HG02852 (cell line): ENCODE measurements around the gene KCNMB3.
A peak's percentile ranks its signal among the peaks of the same experiment; 100 is the strongest.
"Not testable (repeated sequence)": the region's sequence is repeated elsewhere in the genome, so short reads cannot be mapped to it uniquely, and the experiment has no call there.

ENCODE experiments used
- ATAC-seq: cut with Tn5 transposase; IDR thresholded peaks from one replicate; pipeline ENCODE4 v1.9.1; 2021; ENCODE audit warnings: mild to moderate bottlenecking, moderate library complexity; ENCODE audit not compliant: unreplicated experiment

The KCNMB3 gene

DNA sequence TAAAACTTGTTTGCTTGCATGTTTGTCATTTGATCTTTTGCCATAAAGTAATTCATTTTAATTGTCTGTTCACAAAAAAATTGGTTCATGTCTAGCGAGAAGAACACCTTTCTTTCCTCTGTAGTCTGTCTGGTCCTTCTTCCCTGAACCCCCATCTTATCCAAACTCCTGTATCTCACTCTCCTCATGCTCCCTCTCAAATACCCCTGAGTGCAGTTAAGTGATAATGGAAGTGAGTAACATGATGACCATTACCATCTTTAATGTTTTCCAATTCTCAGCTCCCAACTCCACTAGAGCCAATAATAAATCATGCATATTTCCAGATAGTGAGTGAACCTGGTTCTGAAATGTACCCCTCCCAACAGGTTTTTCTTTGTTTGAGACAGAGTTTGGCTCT lies 14.2 kb upstream of the KCNMB3 start:
- ATAC-seq: no peak

GRCh38 chr3:179264449-179264848 lies 13.5 kb upstream of the KCNMB3 start:
- no peak for ATAC-seq

- no peak for ATAC-seq
Measured at GRCh38 chr3:179263134-179263533, 12.2 kb upstream of the KCNMB3 start.

DNA sequence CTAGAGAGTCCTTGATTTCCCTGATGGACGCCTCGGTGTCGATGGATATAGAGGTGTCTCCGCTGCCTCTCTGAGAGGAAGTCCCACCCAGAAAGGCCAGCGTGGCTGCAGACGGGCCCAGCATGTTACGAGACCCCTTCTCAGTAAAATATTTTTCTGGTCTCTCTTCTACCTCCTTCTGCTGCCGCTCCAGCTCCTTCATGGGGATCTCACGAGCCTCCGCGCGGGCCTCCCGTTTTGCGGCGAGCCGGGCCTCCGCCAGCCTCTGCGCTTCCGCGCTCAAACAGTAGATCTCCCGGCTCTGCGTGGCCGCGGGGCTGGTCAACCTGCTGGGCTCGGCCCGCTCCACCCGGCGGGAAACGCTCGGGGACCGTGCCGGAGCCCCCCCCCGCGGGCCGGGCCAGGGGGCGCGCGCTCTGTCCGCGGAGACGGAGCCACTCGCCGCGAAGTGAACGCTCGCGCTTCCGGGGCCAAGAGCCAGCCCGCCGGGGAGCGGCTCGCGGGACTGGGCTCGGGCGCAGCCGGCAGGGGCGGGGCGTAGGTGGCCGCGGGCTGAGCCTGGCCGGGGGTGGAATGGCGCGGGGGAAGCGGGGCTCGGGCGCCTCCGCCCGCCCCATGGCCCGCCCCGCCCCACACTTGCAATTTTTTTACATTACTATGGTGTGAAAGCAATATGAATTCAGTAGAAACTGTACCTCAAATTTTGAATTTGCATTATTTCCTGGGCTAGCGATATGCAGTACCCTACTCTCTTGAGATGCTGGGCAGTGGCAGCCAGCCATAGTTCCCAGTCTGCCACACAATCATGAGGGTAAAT lies 10.2 kb upstream of the KCNMB3 start:
- peak; percentile 81 for ATAC-seq

DNA sequence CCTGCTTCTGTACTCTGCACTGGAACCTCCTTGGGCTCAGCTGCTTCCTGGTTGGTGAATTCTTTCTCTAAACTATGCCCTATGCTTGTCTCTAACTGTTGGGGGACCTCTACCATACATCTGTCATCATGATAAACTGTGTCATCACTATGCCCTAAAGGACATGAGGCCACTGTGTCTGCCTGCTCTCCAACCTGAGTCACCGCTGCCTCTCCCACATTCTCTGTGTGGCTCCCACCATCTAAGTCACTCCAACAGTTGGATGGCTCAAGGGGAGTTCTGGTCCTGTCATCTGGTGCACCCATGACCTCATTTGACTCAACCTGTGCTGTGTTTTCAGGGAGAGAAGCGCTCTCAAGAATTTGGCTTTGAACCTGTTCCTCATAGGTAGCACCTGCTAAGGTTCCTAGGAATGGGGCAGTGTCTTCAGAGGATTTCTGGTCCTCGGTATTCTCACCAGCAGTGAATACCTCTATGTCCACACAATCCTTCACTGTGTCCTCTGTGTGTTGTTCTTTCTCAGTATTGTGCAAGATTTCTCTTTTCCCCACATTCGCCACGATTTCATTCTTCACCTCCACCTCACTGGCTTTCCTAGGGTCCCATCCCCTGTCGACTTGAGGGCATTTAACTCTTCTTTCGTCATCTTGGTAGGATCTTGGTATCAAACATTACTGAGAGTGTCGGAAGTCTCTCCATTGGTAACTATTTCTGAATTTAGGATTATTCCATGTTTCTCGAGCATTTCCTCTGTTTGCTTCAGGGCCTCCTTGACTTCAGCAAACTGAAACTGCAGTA lies 9.2 kb upstream of the KCNMB3 start:
- not testable (repeated sequence) for ATAC-seq

GRCh38 chr3:179258820-179259219 lies 7.9 kb upstream of the KCNMB3 start:
- ATAC-seq: no peak

DNA sequence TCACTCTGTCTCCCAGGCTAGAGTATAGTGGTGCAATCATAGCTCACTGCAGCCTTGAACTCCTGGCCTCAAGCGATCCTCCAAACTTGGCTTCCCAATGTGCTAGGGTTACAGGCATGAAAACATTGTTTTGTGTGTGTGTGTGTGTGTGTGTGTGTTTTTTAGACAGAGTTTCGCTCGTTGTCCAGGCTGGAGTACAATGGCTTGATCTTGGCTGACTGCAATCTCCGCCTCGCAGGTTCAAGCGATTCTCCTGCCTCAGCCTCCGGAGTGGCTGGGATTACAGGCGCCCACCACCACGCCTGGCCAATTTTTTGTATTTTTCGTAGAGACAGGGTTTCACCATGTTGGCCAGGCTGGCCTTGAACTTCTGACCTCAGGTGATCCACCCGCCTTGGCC lies 6.8 kb upstream of the KCNMB3 start:
- not testable (repeated sequence) for ATAC-seq

GRCh38 chr3:179256813-179257212 lies 5.9 kb upstream of the KCNMB3 start:
- ATAC-seq: no peak

- no peak for ATAC-seq
Measured at GRCh38 chr3:179247289-179248015, 3.5 kb downstream of the KCNMB3 start.

GRCh38 chr3:179244878-179245277 lies 6.0 kb downstream of the KCNMB3 start:
- no peak for ATAC-seq

DNA sequence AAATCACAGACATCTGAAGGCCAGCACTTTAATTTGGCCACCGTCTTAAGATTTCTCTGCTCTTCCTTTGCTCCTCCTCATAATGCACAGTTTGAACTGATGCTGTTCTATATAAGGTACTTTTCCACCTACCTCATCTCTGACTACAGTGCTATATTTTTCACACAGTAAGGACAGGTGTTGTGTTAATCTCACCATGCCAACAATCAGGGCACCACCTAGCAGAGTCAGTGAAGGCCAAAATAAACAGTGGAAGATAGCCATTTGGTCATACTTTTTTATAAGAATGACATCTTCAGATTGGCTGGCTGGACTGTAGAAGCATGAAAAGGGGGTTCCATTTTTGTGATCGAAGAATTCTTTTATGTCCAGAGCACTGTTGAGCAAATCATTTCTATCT lies 8.1 kb downstream of the KCNMB3 start:
- ATAC-seq: not testable (repeated sequence)

- ATAC-seq: peak; percentile 48
Measured at GRCh38 chr3:179240299-179240698, 10.6 kb downstream of the KCNMB3 start.

- peak; percentile 76 for ATAC-seq
Measured at GRCh38 chr3:179236669-179237301, 14.1 kb downstream of the KCNMB3 start.

DNA sequence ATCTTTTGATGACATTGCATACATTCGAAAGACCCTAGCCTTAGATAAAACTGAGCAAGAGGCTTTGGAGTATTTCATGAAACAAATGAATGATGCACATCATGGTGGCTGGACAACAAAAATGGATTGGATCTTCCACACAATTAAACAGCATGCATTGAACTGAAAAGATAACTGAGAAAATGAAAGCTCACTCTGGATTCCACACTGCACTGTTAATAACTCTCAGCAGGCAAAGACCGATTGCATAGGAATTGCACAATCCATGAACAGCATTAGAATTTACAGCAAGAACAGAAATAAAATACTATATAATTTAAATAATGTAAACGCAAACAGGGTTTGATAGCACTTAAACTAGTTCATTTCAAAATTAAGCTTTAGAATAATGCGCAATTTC lies 16.7 kb downstream of the KCNMB3 start:
- ATAC-seq: no peak

GRCh38 chr3:179233043-179233442 lies 17.9 kb downstream of the KCNMB3 start:
- ATAC-seq: no peak

DNA sequence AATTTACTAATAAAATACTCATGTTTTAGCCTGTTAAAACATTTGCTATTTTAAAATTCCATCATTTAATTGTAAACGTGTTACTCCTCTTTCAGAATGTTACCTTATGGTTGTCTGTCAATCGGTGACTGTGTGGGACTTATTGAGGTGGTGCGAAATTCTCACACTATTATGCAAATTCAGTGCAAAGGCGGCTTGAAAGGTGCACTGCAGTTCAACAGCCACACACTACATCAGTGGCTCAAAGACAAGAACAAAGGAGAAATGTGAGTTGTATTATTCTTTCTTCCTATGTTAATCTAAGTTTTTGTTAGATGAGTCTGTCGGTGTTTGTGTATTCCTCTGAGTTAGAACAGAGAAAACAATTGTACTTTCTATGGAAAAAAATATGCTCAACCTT lies 21.7 kb downstream of the KCNMB3 start:
- no peak for ATAC-seq

DNA sequence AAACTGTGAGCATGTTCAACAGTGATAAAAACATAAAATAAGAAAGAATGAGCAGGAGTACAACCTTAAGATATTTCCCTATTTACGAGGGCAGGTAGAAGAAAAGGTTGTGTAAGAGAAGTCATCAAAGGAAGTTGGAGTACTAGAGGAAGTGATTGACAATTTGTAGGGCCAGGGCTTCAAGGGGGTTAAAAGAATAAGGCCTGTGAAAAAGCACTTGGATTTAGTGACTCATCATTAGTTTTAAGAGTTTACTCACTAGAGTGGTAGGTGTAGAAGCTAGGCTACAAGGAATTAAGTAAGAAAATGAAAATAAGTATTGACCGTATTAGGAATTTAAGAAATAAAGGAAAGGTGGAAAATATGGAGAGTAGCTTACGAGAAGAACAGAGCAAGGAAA lies 23.6 kb downstream of the KCNMB3 start:
- no peak for ATAC-seq

- no peak for ATAC-seq
Measured at GRCh38 chr3:179224584-179224983, 26.3 kb downstream of the KCNMB3 start.

- ATAC-seq: no peak
Measured at GRCh38 chr3:179223548-179223947, 27.4 kb downstream of the KCNMB3 start.

- not testable (repeated sequence) for ATAC-seq
Measured at GRCh38 chr3:179218213-179218612, 32.7 kb downstream of the KCNMB3 start.

GRCh38 chr3:179215550-179215949 lies 35.4 kb downstream of the KCNMB3 start:
- not testable (repeated sequence) for ATAC-seq
